ACC112 (cell line): Measurements from ENCODE around the gene PIWIL4.
"Not testable (repeated sequence)": the region's sequence is repeated elsewhere in the genome, so short reads cannot be mapped to it uniquely, and the experiment has no call there.

Source experiments
- H2AFZ ChIP-seq: fragments of 200-600 bp; sonication (generic); one replicate; pipeline ENCODE4 v1.6.0; 2017; ENCODE audit warnings: antibody characterized with exemption, low read length; ENCODE audit not compliant: unreplicated experiment
- H3K27ac ChIP-seq: fragments of 200-600 bp; sonication (generic); 2 replicates; pipeline ENCODE4 v1.5.1; 2014; ENCODE audit warnings: low read depth, mild to moderate bottlenecking, antibody characterized with exemption, low read length, moderate library complexity
- H3K27me3 ChIP-seq: fragments of 200-600 bp; sonication (generic); 2 replicates; pipeline ENCODE4 v1.6.1; 2014; ENCODE audit warnings: mild to moderate bottlenecking, antibody characterized with exemption, low read length, moderate library complexity, mixed read lengths; ENCODE audit not compliant: insufficient read depth
- H3K36me3 ChIP-seq: fragments of 200-600 bp; sonication (generic); 2 replicates; pipeline ENCODE4 v1.6.1; 2016; ENCODE audit warnings: mild to moderate bottlenecking, antibody characterized with exemption, low read length, moderate library complexity, mixed read lengths; ENCODE audit not compliant: insufficient read depth
- H3K4me1 ChIP-seq: fragments of 200-600 bp; sonication (generic); one replicate; pipeline ENCODE4 v1.6.1; 2016; ENCODE audit warnings: low read length, mixed read lengths; ENCODE audit not compliant: insufficient read depth, unreplicated experiment, control insufficient read depth
- H3K4me3 ChIP-seq: fragments of 200-600 bp; sonication (generic); 2 replicates; pipeline ENCODE4 v1.5.1; 2014; ENCODE audit warnings: mild to moderate bottlenecking, low read depth, low read length
- H3K79me2 ChIP-seq: fragments of 200-600 bp; sonication (generic); one replicate; pipeline ENCODE4 v1.6.0; 2016; ENCODE audit warnings: low read length; ENCODE audit not compliant: control insufficient read depth, unreplicated experiment, insufficient read depth

Gene PIWIL4

DNA sequence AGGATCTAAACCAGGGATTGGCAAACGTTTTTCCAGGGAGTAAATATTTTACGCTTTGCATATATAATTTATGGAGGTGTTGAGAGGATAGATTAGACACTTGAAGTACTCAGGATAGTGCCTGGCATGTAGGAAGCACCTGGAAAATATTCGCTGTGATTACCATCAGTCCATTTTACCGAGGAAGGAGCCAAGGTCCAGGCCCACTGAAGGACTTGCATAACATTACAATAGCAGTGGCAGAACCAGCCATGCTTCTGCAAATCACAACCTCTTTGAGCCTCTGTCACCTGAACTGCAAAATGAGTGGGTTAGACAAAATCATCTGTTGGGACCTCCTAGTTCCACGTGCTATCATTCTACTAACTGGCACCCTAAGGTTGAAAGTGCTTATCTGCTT, 18.0 kb upstream of the PIWIL4 start:
- H3K27ac ChIP-seq, result no peak overlapping the region
- peaks cover 26% of the 10 kb centered on the region for H3K4me1 ChIP-seq
- H3K79me2 ChIP-seq, result peaks cover 55% of the 10 kb centered on the region
- no peak overlapping the region for H2AFZ ChIP-seq
- H3K4me3 ChIP-seq, result 0 out of 2 replicates have a peak overlapping the region, but pooled peaks have one; percentile 5
- no peaks in the 10 kb centered on the region for H3K36me3 ChIP-seq
- H3K27me3 ChIP-seq, result no peaks in the 10 kb centered on the region

DNA sequence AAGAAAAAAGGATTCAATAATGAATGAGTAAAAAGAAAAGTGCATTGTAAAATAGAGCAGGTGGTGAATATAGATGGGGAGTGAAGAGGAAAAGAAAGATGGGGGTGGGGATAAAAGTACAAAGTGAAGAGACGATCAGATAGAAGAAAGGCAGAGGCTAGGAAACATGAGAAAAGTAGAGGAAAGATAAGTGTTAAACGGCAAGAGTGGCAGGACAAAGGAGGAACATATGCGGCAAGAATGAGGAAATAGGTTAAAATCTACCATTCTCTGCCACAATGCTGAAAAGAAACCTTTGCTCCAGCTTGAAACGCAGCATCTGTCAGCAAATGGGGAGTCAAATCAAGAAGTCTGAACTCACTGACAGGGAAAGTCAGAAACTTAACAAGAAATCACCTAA, 16.7 kb upstream of the PIWIL4 start:
- Histone ChIP-seq H3K79me2 (peaks cover 46% of the 10 kb centered on the region), H2AFZ (no peak overlapping the region), H3K36me3 (no peaks in the 10 kb centered on the region), H3K27me3 (no peaks in the 10 kb centered on the region), H3K27ac (no peak overlapping the region), H3K4me3 (no peak overlapping the region), H3K4me1 (peaks cover 26% of the 10 kb centered on the region)

DNA sequence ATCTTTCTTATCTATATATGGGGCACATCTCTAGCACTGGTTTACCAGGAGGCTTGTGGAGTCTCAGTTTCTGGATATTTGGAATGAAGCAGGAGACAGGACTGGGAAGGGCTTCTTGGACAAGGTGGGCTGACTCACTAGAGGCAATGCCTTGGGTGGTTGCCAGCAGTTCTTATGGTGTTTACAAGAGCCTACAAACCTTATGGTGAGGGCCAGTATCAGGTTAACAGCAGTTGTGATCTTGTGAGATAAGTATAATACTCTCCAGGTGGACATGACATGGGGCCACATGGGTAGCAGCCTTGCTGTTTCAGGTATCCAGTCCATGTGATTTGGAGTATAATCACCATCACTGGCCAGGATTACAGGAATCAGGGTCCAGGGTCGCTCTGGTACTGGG, 13.2 kb upstream of the PIWIL4 start:
- Histone ChIP-seq H3K27me3 (no peaks in the 10 kb centered on the region), H3K79me2 (peaks cover 14% of the 10 kb centered on the region), H3K27ac (no peak overlapping the region), H3K4me3 (no peak overlapping the region), H3K4me1 (peaks cover 27% of the 10 kb centered on the region), H3K36me3 (no peaks in the 10 kb centered on the region), H2AFZ (no peak overlapping the region)

DNA sequence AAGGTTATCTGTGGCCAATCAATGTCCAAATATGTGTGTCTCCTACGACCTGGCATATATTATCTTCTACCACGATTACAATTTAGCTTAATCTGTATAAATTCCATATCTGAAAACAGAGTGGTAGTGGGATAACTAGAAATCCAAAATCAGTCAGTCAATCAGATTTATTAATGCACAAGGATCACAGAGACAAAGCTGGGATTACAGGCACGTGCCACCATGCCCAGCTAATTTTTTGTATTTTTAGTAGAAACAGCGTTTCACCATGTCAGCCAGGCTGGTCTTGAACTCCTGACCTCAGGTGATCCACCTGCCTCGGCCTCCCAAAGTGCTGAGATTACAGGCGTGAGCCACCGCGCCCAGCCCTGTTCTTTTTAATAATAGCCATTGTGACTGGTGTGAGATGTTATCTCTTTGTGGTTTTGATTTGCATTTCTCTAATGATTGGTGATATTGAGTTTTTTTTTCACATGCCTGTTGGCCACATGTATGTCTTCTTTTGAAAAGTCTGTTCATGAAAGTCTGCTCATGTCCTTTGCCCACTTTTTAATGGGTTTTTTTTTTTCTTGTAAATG, 11.3 kb upstream of the PIWIL4 start:
- H3K27ac ChIP-seq, result not testable (repeated sequence)

DNA sequence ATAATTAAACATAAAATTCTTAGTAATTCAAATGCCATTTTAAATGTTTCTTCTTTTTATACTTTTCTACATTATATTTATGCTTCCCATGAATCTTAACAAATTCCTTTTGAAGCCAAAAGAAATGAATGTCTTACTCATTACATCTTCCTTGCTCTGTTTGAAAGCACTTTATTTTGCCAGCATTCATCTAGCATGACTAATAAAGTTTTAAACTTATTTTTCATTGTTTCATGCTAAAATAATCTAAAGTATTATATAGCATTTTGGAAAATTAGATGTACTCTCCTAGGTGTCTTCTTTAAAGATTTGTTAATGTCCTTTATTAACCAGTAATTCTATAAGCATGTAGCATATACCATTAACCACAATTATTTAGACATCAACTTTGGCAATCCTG, 9.7 kb upstream of the PIWIL4 start:
- Histone ChIP-seq H3K79me2 (peaks cover 4% of the 10 kb centered on the region), H2AFZ (no peak overlapping the region), H3K27ac (peak overlapping the region; percentile 25), H3K4me3 (no peak overlapping the region), H3K4me1 (peaks cover 30% of the 10 kb centered on the region), H3K27me3 (no peaks in the 10 kb centered on the region), H3K36me3 (no peaks in the 10 kb centered on the region)

More for the DNA sequence above, 11.3 kb upstream of the PIWIL4 start:
- not testable (repeated sequence) for H2AFZ ChIP-seq, H3K27me3 ChIP-seq, H3K36me3 ChIP-seq, H3K79me2 ChIP-seq, H3K4me3 ChIP-seq
- H3K4me1 ChIP-seq, result peaks cover 30% of the 10 kb centered on the region

DNA sequence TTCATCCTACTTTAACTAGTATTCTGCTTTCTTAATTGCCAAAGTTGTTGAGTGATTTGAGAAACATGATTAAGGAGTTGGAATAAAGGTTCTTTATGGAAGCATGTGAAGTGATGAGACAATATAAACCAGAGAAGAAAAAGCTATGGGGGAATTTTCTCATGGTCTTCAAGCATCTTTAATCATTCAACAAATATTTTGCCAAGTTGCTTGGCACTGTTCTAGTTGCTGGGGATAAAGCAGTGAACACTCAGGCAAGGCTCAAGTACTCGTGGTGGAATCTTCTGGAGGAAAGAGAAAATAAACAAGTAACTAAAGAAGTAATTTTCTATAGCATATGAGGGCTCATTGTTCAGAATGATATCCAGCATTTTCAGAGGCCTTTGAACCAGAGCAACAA, 9.2 kb upstream of the PIWIL4 start:
- peak overlapping the region; percentile 25 for H3K27ac ChIP-seq
- no peaks in the 10 kb centered on the region for H3K27me3 ChIP-seq
- H3K79me2 ChIP-seq, result peaks cover 4% of the 10 kb centered on the region
- H3K4me1 ChIP-seq, result peaks cover 32% of the 10 kb centered on the region
- no peak overlapping the region for H2AFZ ChIP-seq
- H3K36me3 ChIP-seq, result no peaks in the 10 kb centered on the region
- no peak overlapping the region for H3K4me3 ChIP-seq

DNA sequence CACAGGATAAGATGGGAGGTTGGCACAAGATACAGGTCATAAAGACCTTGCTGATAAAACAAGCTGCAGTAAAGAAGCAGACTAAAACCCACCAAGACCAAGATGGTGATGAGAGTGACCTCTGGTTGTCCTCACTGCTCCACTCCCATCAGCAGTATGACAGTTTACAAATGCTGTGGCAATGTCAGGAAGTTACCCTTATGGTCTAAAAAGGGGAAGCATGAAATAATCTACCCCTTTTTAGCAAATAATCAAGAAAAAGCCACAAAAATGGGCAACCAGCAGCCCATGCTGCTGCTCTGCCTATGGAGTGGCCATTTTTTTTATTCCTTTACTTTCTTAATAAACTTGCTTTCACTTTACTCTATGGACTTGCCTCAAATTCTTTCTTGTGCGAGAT, 8.7 kb upstream of the PIWIL4 start:
- H2AFZ ChIP-seq, result no peak overlapping the region
- no peaks in the 10 kb centered on the region for H3K36me3 ChIP-seq
- no peaks in the 10 kb centered on the region for H3K27me3 ChIP-seq
- peaks cover 37% of the 10 kb centered on the region for H3K4me1 ChIP-seq
- H3K4me3 ChIP-seq, result no peak overlapping the region
- peak overlapping the region; percentile 25; the same call in 1 of the 2 replicates for H3K27ac ChIP-seq
- peaks cover under 1% of the 10 kb centered on the region for H3K79me2 ChIP-seq

DNA sequence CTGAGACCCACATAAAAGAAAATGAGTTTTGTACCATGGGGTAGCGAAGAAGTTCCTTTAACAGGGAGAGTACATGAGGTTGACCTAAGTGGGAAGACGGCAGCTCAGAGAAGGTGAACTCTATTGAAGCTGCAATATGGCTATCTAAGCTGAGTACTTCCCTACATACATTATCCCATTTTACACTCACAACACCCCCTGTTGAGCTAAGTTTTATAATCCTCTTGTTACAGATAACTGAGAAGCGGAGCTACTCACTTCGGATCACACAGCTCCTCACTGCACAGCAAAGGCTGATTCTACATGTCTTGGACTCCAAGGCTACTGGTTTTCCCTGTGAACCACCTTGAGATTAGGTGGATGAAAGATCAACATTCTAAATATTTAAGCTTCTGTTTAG, 8.2 kb upstream of the PIWIL4 start:
- Histone ChIP-seq H3K27ac (no peak overlapping the region), H3K4me1 (peaks cover 42% of the 10 kb centered on the region), H2AFZ (no peak overlapping the region), H3K79me2 (no peaks in the 10 kb centered on the region), H3K36me3 (no peaks in the 10 kb centered on the region), H3K4me3 (no peak overlapping the region), H3K27me3 (no peaks in the 10 kb centered on the region)

DNA sequence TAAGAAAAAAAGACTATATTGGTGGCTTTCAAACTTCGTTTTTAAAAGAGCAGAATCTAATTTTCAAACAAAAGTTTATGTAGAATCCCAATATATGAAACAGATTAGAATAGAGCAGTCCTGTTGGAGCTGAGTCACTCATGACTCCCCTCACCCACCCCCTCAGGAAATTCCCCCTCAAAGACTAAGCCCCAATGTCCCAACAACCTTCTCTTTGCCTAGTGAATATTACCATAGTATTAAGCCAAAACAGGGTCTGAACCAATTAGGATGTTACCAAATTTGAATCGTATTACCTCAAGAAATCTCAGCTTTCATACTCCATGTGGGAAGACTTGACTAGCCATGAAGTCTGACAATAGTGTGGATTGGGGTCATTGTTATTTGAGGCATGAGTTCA, 7.8 kb upstream of the PIWIL4 start:
- no peak overlapping the region for H2AFZ ChIP-seq
- no peak overlapping the region for H3K27ac ChIP-seq
- peaks cover 43% of the 10 kb centered on the region for H3K4me1 ChIP-seq
- no peaks in the 10 kb centered on the region for H3K27me3 ChIP-seq
- no peak overlapping the region for H3K4me3 ChIP-seq
- no peaks in the 10 kb centered on the region for H3K79me2 ChIP-seq
- no peaks in the 10 kb centered on the region for H3K36me3 ChIP-seq

DNA sequence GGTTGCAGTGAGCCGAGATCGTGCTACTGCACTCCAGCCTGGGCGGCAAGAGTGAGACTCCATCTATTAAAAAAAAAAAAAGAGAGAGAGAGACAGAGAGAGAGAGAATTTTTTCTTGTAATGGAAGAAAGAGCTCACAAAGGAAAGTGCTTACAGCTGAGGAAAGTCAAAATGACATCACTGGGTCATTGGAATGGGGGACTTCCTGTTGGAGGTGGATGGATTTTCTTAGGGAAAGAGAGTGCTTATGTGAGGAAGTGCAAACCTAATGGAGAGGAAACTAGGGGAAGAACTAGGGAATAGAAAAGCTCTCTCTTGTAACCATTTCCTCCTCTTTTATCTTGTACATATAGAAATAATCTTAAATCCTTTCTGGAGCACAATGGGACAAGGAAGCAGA, 6.3 kb upstream of the PIWIL4 start:
- Histone ChIP-seq H3K36me3 (no peaks in the 10 kb centered on the region), H2AFZ (no peak overlapping the region), H3K79me2 (no peaks in the 10 kb centered on the region), H3K4me1 (peaks cover 43% of the 10 kb centered on the region), H3K4me3 (no peak overlapping the region), H3K27me3 (no peaks in the 10 kb centered on the region), H3K27ac (no peak overlapping the region)

DNA sequence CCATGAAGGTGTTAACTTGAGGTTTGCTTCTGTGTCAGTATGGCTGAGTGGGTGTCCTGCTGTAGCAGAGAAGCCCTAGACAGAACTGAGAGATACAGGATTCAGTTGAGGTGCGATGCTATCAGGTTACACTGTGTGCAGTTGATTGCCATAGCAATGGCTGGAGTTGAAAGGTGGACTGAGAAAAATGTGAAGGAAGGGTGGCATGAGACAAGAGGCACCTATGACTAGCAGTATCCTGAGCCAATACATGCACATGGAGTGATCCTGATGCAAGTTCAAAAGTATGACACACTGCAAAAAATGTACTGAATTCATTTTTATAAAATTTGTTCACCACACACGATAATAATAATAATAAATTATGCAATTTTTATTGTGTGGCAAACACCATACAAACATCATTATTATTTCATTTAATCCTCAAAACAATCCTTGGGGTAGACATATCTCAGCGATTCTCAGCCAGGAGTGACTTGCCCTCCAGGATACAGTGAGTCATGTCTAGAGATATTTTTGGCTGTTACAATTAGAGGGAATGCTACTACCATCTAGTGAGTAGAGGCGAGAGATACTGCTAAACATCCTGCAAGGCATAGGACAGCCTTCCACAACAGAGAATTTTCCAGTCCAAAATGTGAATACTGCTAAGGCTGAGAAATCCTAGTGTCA, 3.9 kb upstream of the PIWIL4 start:
- H3K4me1 ChIP-seq, result peaks cover 26% of the 10 kb centered on the region
- H3K27ac ChIP-seq, result no peak overlapping the region
- H3K27me3 ChIP-seq, result no peaks in the 10 kb centered on the region
- H2AFZ ChIP-seq, result no peak overlapping the region
- no peaks in the 10 kb centered on the region for H3K79me2 ChIP-seq
- H3K36me3 ChIP-seq, result no peaks in the 10 kb centered on the region
- no peak overlapping the region for H3K4me3 ChIP-seq
